ENCODE results near the gene ATG3.
A peak's percentile ranks its signal among the peaks of the same experiment; 100 is the strongest.
"Not testable (repeated sequence)": the region's sequence is repeated elsewhere in the genome, so short reads cannot be mapped to it uniquely, and the experiment has no call there.

ATG3 gene

DNA sequence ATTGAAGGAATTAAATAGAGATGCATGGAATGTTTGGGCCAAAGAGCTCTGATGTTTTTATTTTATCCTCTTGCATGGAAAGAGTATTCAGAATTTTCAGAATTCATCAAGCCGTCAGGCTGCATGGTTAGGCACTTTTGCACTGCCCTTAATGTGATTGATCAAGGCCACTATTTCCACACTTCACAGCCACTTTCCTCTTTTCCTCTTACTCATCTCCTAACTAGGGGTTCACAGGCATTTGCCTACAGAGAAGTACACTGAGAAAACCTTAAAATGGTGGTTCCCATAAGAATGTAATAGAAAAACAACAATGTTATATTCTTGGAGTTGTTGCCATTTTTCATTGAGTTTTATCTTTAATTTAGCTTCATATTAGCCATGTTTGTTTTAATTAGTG lies 10.9 kb upstream of the ATG3 start:
- TF ChIP-seq, protein P1, sequence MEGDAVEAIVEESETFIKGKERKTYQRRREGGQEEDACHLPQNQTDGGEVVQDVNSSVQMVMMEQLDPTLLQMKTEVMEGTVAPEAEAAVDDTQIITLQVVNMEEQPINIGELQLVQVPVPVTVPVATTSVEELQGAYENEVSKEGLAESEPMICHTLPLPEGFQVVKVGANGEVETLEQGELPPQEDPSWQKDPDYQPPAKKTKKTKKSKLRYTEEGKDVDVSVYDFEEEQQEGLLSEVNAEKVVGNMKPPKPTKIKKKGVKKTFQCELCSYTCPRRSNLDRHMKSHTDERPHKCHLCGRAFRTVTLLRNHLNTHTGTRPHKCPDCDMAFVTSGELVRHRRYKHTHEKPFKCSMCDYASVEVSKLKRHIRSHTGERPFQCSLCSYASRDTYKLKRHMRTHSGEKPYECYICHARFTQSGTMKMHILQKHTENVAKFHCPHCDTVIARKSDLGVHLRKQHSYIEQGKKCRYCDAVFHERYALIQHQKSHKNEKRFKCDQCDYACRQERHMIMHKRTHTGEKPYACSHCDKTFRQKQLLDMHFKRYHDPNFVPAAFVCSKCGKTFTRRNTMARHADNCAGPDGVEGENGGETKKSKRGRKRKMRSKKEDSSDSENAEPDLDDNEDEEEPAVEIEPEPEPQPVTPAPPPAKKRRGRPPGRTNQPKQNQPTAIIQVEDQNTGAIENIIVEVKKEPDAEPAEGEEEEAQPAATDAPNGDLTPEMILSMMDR (IDR thresholded peaks at IDR 0.05; ENCODE audit: unreplicated experiment in 3 of 3): no peak
- H3K4me3 Mint-ChIP-seq: no peak overlapping the region

DNA sequence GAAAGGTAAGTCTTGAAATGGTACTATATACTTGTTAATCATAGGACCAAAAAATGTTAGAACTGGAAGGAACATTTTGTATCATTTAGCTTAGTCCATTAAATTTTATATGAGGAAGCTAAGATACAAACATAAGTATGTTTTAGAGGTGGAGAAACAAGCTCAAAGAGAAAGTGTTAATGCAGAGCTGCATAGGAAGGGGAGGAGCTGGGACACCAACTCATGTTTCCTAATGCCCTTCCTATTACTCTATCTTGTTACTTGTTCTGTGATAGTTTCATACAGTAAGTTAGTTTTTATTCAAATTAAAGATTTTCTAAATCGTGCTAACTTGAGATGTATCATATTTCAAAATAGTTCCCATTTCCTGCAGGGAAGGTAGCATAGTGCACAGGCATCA lies 7.5 kb upstream of the ATG3 start:
- Mint-ChIP-seq H3K27me3 (ENCODE audit: low read depth) (no peaks in the 10 kb centered on the region), H3K4me1 (peaks cover 1% of the 10 kb centered on the region), H3K27ac (no peak overlapping the region), H3K9me3 (no peaks in the 10 kb centered on the region), H3K4me3 (no peak overlapping the region), H3K36me3 (ENCODE audit: low read depth) (peaks cover 59% of the 10 kb centered on the region)
- TF ChIP-seq, protein P1 (IDR thresholded peaks at IDR 0.05; ENCODE audit: unreplicated experiment in 3 of 3): no peak

More for the DNA sequence above, 10.9 kb upstream of the ATG3 start:
- H3K9me3 Mint-ChIP-seq: no peaks in the 10 kb centered on the region
- H3K27ac Mint-ChIP-seq: no peak overlapping the region
- H3K4me1 Mint-ChIP-seq: no peaks in the 10 kb centered on the region
- H3K36me3 Mint-ChIP-seq (ENCODE audit: low read depth): peaks cover 49% of the 10 kb centered on the region
- no peaks in the 10 kb centered on the region for H3K27me3 Mint-ChIP-seq (ENCODE audit: low read depth)

DNA sequence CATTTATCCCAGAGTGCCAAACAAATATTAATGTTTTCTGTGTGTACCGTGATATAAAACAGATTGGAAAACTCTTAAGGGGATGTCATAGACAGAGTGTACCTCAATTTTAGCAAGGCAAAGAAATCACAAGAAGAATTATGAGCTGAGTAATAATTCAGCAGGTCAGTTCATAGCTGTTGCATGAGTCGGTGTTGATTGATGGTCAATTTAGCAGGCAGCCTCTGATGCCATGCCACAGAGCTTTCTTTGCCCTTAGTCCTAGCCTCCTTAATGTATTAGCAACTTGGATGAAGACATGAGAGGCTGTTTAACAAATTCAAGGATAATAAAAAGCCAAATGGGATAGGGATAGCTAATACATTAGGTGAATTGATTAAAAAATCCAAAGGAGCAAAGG lies 6.9 kb upstream of the ATG3 start:
- Mint-ChIP-seq H3K27me3 (ENCODE audit: low read depth) (no peaks in the 10 kb centered on the region), H3K4me1 (peaks cover 6% of the 10 kb centered on the region), H3K36me3 (ENCODE audit: low read depth) (peaks cover 58% of the 10 kb centered on the region), H3K9me3 (no peaks in the 10 kb centered on the region), H3K4me3 (no peak overlapping the region), H3K27ac (no peak overlapping the region)
- TF ChIP-seq, protein P1 (IDR thresholded peaks at IDR 0.05; ENCODE audit: unreplicated experiment in 3 of 3): no peak

DNA sequence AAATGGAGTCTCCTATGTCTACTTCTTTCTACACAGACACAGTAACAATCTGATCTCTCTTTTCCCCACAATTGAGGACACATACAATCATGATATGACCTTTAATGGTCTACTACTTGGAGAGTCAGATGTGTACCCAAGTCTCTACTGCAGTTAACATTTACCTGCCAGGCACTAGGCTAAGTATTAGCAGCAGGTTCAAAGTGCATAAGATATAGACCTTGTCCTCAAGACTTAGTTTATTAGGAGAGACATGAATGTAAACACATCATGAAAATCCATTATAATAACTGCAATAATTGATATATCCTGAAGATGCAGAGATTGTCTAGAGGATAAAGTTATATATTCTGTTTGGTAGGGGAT lies 3.2 kb upstream of the ATG3 start:
- peak overlapping the region in 1 of 3 experiments; percentile 7 for H3K27ac Mint-ChIP-seq
- H3K27me3 Mint-ChIP-seq (ENCODE audit: low read depth): no peaks in the 10 kb centered on the region
- no peak overlapping the region for H3K4me3 Mint-ChIP-seq
- TF ChIP-seq, protein P1 (IDR thresholded peaks at IDR 0.05; ENCODE audit: unreplicated experiment in 3 of 3): no peak
- peaks cover 23% of the 10 kb centered on the region for H3K4me1 Mint-ChIP-seq
- H3K36me3 Mint-ChIP-seq (ENCODE audit: low read depth): peaks cover 31% of the 10 kb centered on the region
- H3K9me3 Mint-ChIP-seq: no peaks in the 10 kb centered on the region

DNA sequence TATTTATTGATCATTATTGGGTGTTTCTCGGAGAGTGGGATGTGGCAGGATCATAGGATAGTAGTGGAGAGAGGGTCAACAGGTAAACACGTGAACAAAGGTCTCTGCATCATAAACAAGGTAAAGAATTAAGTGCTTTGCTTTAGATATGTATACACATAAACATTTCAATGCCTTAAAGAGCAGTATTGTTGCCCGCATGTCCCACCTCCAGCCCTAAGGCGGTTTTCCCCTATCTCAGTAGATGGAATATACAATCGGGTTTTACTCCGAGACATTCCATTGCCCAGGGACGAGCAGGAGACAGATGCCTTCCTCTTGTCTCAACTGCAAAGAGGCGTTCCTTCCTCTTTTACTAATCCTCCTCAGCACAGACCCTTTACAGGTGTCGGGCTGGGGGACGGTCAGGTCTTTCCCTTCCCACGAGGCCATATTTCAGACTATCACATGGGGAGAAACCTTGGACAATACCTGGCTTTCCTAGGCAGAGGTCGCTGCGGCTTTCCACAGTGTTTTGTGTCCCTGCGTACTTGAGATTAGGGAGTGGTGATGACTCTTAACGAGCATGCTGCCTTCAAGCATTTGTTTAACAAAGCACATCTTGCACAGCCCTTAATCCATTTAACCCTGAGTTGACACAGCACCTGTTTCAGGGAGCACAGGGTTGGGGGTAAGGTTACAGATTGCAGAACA lies 2.6 kb upstream of the ATG3 start:
- Mint-ChIP-seq H3K4me1 (peaks cover 28% of the 10 kb centered on the region), H3K4me3 (peak overlapping the region in 1 of 3 experiments; percentile 86), H3K27ac (peak overlapping the region in 1 of 3 experiments; percentile 7), H3K36me3 (ENCODE audit: low read depth) (peaks cover 27% of the 10 kb centered on the region)
- H3K9me3 Mint-ChIP-seq; H3K27me3 Mint-ChIP-seq (ENCODE audit: low read depth): not testable (repeated sequence)

DNA sequence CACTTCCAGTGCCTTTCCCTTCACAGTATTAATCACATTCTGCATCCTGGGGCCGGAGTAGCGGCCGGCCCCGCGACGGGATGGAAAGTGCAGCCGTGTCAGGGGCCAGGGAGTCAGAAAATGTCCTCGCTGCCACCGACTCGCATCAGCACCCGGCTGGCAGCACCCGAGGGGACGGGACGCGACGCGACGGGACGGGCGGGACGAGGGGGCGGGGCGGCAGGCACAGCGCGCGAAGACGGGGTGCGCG lies 353 bp downstream of the ATG3 start:
- Mint-ChIP-seq H3K4me1 (peaks cover 36% of the 10 kb centered on the region), H3K27ac (peak overlapping the region; percentile 98 to 100 (median 99)), H3K4me3 (peak overlapping the region; percentile 96 to 99 (median 98)), H3K36me3 (ENCODE audit: low read depth) (peaks cover 29% of the 10 kb centered on the region), H3K9me3 (no peaks in the 10 kb centered on the region), H3K27me3 (ENCODE audit: low read depth) (no peaks in the 10 kb centered on the region)
- TF ChIP-seq, protein P1 (IDR thresholded peaks at IDR 0.05; ENCODE audit: unreplicated experiment in 3 of 3): no peak

All from nephron (organoid).